Trophoblast cell (in vitro differentiated cells and primary cell): Measurements from ENCODE around the gene TACR1.

Experiments
- DNase-seq, 2 donors: peaks; one replicate each; pipeline ENCODE4 v3.0.0-alpha.2; 2016
- H2AFZ ChIP-seq: 2 replicates; pipeline ENCODE4 v1.6.1; 2013; ENCODE audit warnings: low read length, moderate library complexity, mild to moderate bottlenecking; ENCODE audit not compliant: insufficient read depth, poor library complexity
- H2AK5ac ChIP-seq: 2 replicates; pipeline ENCODE4 v1.6.1; 2013; ENCODE audit warnings: mild to moderate bottlenecking, low read length
- H2BK120ac ChIP-seq: 2 replicates; pipeline ENCODE4 v1.6.1; 2013; ENCODE audit warnings: low read length, mild to moderate bottlenecking, moderate library complexity; ENCODE audit not compliant: insufficient read depth, poor library complexity
- H2BK12ac ChIP-seq: 2 replicates; pipeline ENCODE4 v1.6.1; 2013; ENCODE audit warnings: mild to moderate bottlenecking, low read length, moderate library complexity
- H2BK5ac ChIP-seq: 2 replicates; pipeline ENCODE4 v1.6.1; 2013; ENCODE audit warnings: low read length, low read depth, moderate library complexity, mild to moderate bottlenecking; ENCODE audit not compliant: poor library complexity
- H3K14ac ChIP-seq: 2 replicates; pipeline ENCODE4 v1.6.1; 2013; ENCODE audit warnings: mild to moderate bottlenecking, low read length
- H3K18ac ChIP-seq: 2 replicates; pipeline ENCODE4 v1.6.1; 2013; ENCODE audit warnings: mild to moderate bottlenecking, low read length
- H3K23ac ChIP-seq: 2 replicates; pipeline ENCODE4 v1.6.1; 2013; ENCODE audit warnings: low read length
- H3K27ac ChIP-seq: 2 replicates; pipeline ENCODE4 v1.5.1; 2013; ENCODE audit warnings: low read depth, mild to moderate bottlenecking, inconsistent platforms, low read length, moderate library complexity
- H3K27me3 ChIP-seq: 2 replicates; pipeline ENCODE4 v1.6.1; 2013; ENCODE audit warnings: inconsistent platforms, mild to moderate bottlenecking, low read length, moderate library complexity; ENCODE audit not compliant: insufficient read depth
- H3K36me3 ChIP-seq, 2 experiments: 1 replicate in 1 of 2; 2 replicates in 1 of 2; pipeline ENCODE4 v1.6.1; 2013; ENCODE audit warnings: low read length in 2 of 2, mild to moderate bottlenecking in 2 of 2, moderate library complexity in 1 of 2; ENCODE audit not compliant: insufficient read depth in 2 of 2, control insufficient read depth in 1 of 2
- H3K4ac ChIP-seq: 2 replicates; pipeline ENCODE4 v1.6.1; 2013; ENCODE audit warnings: low read depth, mild to moderate bottlenecking, low read length, moderate library complexity
- H3K4me1 ChIP-seq, 2 experiments: 1 replicate in 1 of 2; 2 replicates in 1 of 2; pipeline ENCODE4 v1.6.1; 2013; ENCODE audit warnings: low read length in 2 of 2, mild to moderate bottlenecking in 2 of 2, moderate library complexity in 1 of 2; ENCODE audit not compliant: insufficient read depth in 2 of 2, control insufficient read depth in 1 of 2
- H3K4me2 ChIP-seq: 2 replicates; pipeline ENCODE4 v1.6.1; 2013; ENCODE audit warnings: inconsistent platforms, mild to moderate bottlenecking, low read length, moderate library complexity
- H3K4me3 ChIP-seq: 2 replicates; pipeline ENCODE4 v1.5.1; 2013; ENCODE audit warnings: mild to moderate bottlenecking, low read depth, low read length, inconsistent platforms
- H3K79me1 ChIP-seq: one replicate; pipeline ENCODE4 v1.6.1; 2013; ENCODE audit warnings: low read length
- H3K79me2 ChIP-seq: 2 replicates; pipeline ENCODE4 v1.6.1; 2013; ENCODE audit warnings: low read length, mild to moderate bottlenecking; ENCODE audit not compliant: control insufficient read depth, insufficient read depth, poor library complexity
- H3K9ac ChIP-seq: 2 replicates; pipeline ENCODE4 v1.6.1; 2013; ENCODE audit warnings: mild to moderate bottlenecking, low read length
- H3K9me3 ChIP-seq: 2 replicates; pipeline ENCODE4 v1.6.1; 2013; ENCODE audit warnings: low read depth, mild to moderate bottlenecking, control low read depth, inconsistent platforms, low read length; ENCODE audit not compliant: insufficient read depth
- H4K12ac ChIP-seq: 2 replicates; pipeline ENCODE4 v1.6.1; 2013; ENCODE audit warnings: low read depth, mild to moderate bottlenecking, low read length, moderate library complexity
- H4K8ac ChIP-seq: 2 replicates; pipeline ENCODE4 v1.6.1; 2013; ENCODE audit warnings: low read depth, mild to moderate bottlenecking, low read length, moderate library complexity
- H4K91ac ChIP-seq: one replicate; pipeline ENCODE4 v1.6.1; 2013; ENCODE audit warnings: low read depth, mild to moderate bottlenecking, low read length, moderate library complexity
- WGBS: extraction: QIAGEN DNeasy Blood & Tissue Kit; methylation state at CpG from one replicate; pipeline ENCODE4 v1.1.7; 2013; ENCODE audit warnings: missing lambda C conversion rate; ENCODE audit not compliant: insufficient read length, insufficient coverage; ENCODE audit errors: extremely low coverage; 5-methylcytosine and 5-hydroxymethylcytosine counted together

The TACR1 gene

DNA sequence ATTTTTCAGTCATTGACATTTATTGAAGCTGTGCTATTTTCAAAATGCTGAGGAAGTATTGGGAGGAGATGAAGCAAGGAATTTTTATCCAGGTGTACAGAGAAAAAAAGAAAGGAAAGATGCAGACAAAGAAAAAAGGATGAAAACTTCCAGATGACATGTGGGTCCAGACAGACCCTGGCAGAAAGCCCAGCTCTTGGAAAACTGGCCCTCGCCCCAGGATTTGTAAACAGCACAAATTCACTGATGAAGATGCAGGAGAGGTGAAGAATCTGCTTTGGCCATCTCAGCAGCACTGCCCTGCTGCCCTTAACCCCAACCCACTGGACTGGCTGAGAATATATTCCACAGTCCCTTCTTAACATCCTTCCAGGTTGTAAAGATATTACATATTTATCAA, 12.5 kb downstream of the TACR1 start:
- Histone ChIP-seq H3K4me2 (no peak overlapping the region), H4K8ac (no peak overlapping the region), H3K9me3 (no peaks in the 10 kb centered on the region), H2AFZ (no peak overlapping the region), H3K27me3 (no peaks in the 10 kb centered on the region), H2BK12ac (no peak overlapping the region), H2BK120ac (no peak overlapping the region), H3K18ac (no peak overlapping the region), H3K79me2 (no peaks in the 10 kb centered on the region), H3K27ac (no peak overlapping the region), H3K4me1 (no peaks in the 10 kb centered on the region), H3K79me1 (no peaks in the 10 kb centered on the region), H3K23ac (no peak overlapping the region), H3K36me3 (no peaks in the 10 kb centered on the region), H3K4me3 (no peak overlapping the region), H4K91ac (no peak overlapping the region), H3K4ac (no peak overlapping the region), H2AK5ac (no peak overlapping the region), H4K12ac (no peak overlapping the region), H2BK5ac (no peak overlapping the region), H3K14ac (no peak overlapping the region), H3K9ac (no peak overlapping the region)
- DNase-seq: no peak
- no CpG with 5 or more reads among the region's 1 CpG for WGBS

DNA sequence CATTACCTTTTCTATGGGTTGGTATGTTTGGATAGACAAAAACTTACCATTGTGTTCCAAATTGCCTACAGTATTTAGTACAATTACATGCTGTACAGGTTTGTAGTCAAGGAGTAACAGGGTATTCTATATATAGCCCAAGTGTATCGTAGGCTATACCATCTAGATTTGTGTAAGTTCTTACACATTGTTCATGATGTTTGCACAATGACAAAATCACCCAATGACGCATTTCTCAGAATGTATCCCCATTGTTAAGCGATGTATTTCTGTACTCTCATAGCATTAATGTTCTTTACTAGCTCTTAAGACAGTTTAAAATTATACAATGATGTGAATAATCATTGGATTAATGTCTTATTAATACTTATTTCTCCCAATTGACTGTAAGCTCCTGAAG, 16.7 kb downstream of the TACR1 start:
- H3K79me1 ChIP-seq: no peaks in the 10 kb centered on the region
- H3K4me1 ChIP-seq: peaks cover 3% of the 10 kb centered on the region in 2 experiments
- H2AK5ac ChIP-seq: no peak overlapping the region
- no CpG with 5 or more reads among the region's 3 CpGs for WGBS
- DNase-seq: no peak
- no peak overlapping the region for H3K14ac ChIP-seq
- H2BK12ac ChIP-seq: no peak overlapping the region
- no peak overlapping the region for H3K9ac ChIP-seq
- H3K79me2 ChIP-seq: no peaks in the 10 kb centered on the region
- no peak overlapping the region for H4K12ac ChIP-seq
- H3K18ac ChIP-seq: no peak overlapping the region
- H3K4ac ChIP-seq: no peak overlapping the region
- H3K27me3 ChIP-seq: no peaks in the 10 kb centered on the region
- H2BK5ac ChIP-seq: no peak overlapping the region
- H3K36me3 ChIP-seq: no peaks in the 10 kb centered on the region
- H3K27ac ChIP-seq: no peak overlapping the region
- H3K23ac ChIP-seq: no peak overlapping the region
- H3K4me2 ChIP-seq: no peak overlapping the region
- H2BK120ac ChIP-seq: no peak overlapping the region
- no peak overlapping the region for H4K8ac ChIP-seq
- H2AFZ ChIP-seq: no peak overlapping the region
- H3K4me3 ChIP-seq: no peak overlapping the region
- H3K9me3 ChIP-seq: no peaks in the 10 kb centered on the region
- no peak overlapping the region for H4K91ac ChIP-seq

DNA sequence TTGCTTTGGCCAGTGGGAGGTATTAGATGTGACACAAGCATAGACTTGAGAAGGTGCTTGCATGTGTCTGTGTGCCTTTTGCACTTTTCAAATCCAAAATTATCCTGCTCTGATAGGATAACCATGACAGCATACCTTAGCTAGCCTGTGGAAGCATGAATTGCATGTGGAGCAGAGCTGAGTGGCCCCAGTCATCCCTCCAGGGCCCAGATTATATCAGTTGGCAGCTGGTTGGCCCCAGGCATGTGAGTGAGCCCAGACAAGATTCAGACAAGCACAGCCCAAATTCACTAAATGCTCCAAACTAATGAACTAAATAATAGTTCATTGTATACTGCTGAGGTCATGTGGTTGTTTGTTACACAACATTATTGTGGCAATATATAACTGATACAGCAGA, 18.8 kb downstream of the TACR1 start:
- no peaks in the 10 kb centered on the region for H3K79me1 ChIP-seq
- H3K4me1 ChIP-seq: peaks cover 3% of the 10 kb centered on the region in 2 experiments
- H3K18ac ChIP-seq: no peak overlapping the region

DNA sequence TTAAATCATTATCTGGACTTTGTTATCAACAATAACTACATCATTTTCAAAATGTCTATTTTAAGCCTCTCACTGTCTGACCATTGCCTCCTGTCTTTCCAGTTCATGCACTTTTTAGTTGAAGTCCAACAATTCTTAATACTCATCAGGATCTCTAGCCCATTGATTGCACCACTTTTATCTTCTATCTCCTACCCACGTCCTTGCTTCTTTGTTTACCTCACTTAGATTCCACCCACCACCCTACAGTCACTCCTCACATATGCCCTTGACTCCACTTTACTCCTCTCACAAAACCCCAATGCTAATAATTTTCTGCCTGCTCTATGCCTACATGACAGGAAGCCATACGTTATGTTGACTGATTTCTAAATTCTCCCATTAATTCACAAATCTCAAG, 21.9 kb downstream of the TACR1 start:
- Histone ChIP-seq H3K4me3 (no peak overlapping the region), H3K4me2 (no peak overlapping the region), H3K9ac (no peak overlapping the region), H3K9me3 (no peaks in the 10 kb centered on the region), H4K8ac (no peak overlapping the region), H3K14ac (no peak overlapping the region), H3K23ac (no peak overlapping the region), H4K91ac (no peak overlapping the region), H2BK5ac (no peak overlapping the region), H3K79me2 (no peaks in the 10 kb centered on the region), H2AK5ac (no peak overlapping the region), H4K12ac (no peak overlapping the region), H3K4me1 (peaks cover 3% of the 10 kb centered on the region in 2 experiments), H2BK12ac (no peak overlapping the region), H3K18ac (no peak overlapping the region), H3K79me1 (no peaks in the 10 kb centered on the region), H3K27ac (no peak overlapping the region), H3K4ac (no peak overlapping the region), H2BK120ac (no peak overlapping the region), H2AFZ (no peak overlapping the region), H3K27me3 (no peaks in the 10 kb centered on the region), H3K36me3 (no peaks in the 10 kb centered on the region)
- no CpG with 5 or more reads among the region's 2 CpGs for WGBS
- DNase-seq: peak in 1 of 2 donors; percentile 59

More for the DNA sequence above, 18.8 kb downstream of the TACR1 start:
- Histone ChIP-seq H2BK12ac (no peak overlapping the region), H3K4me3 (no peak overlapping the region), H3K9ac (no peak overlapping the region), H3K4me2 (no peak overlapping the region), H3K36me3 (no peaks in the 10 kb centered on the region), H2BK5ac (no peak overlapping the region), H3K79me2 (no peaks in the 10 kb centered on the region), H3K4ac (no peak overlapping the region), H4K91ac (no peak overlapping the region), H3K14ac (no peak overlapping the region), H3K9me3 (no peaks in the 10 kb centered on the region), H4K8ac (no peak overlapping the region), H2AK5ac (no peak overlapping the region), H3K23ac (no peak overlapping the region), H2AFZ (no peak overlapping the region), H2BK120ac (no peak overlapping the region), H3K27me3 (no peaks in the 10 kb centered on the region), H4K12ac (no peak overlapping the region), H3K27ac (no peak overlapping the region)
- peak; percentile 94 to 97 for DNase-seq
